K562 (cell line): ENCODE data around the gene PACS2. TPM values are rescaled to one million over a fixed set of nuclear protein-coding genes. Genes with fewer than 3 reads are reported as not detected.
A peak's percentile ranks its signal among the peaks of the same experiment; 100 is the strongest.

Experiments
- CHD2 ChIP-seq: IDR thresholded peaks from 2 replicates; pipeline ENCODE4 v1.6.1; 2011; ENCODE audit warnings: low read depth, low read length
- ELK1 ChIP-seq: sonication (generic); formaldehyde crosslinking; IDR thresholded peaks from 2 replicates; pipeline ENCODE4 v1.8.1; 2022; ENCODE audit warnings: missing genetic modification reagents
- HMGXB4 ChIP-seq: sonication (generic); formaldehyde crosslinking; IDR thresholded peaks from 2 replicates; pipeline ENCODE4 v1.8.1; 2023; ENCODE audit warnings: mild to moderate bottlenecking, missing genetic modification reagents
- MAZ ChIP-seq, 2 experiments: fragments of 450-650 bp in 1 of 2; sonication (generic) in 1 of 2; formaldehyde crosslinking; IDR thresholded peaks in 1 of 2; conservative IDR thresholded peaks in 1 of 2; 2 replicates each; pipeline versions ENCODE4 v1.4.0 to v1.5.0; 2020; ENCODE audit warnings: mild to moderate bottlenecking in 1 of 2, missing genetic modification reagents in 1 of 2
- MIER1 ChIP-seq: fragments of 450-650 bp; IDR thresholded peaks from 2 replicates; pipeline ENCODE4 v1.6.1; 2016; ENCODE audit warnings: antibody characterized with exemption, mild to moderate bottlenecking, low read depth
- POLR2AphosphoS5 ChIP-seq: IDR thresholded peaks from 2 replicates; pipeline ENCODE4 v1.6.1; 2011; ENCODE audit warnings: mild to moderate bottlenecking, low read depth, low read length, moderate library complexity; ENCODE audit not compliant: control insufficient read depth, insufficient read depth
- RBM39 ChIP-seq: fragments of 200-400 bp; formaldehyde crosslinking; optimal IDR thresholded peaks from 2 replicates; pipeline ENCODE3; 2018; ENCODE audit warnings: low read depth, low read length
- SAFB2 ChIP-seq: fragments of 200-400 bp; formaldehyde crosslinking; IDR thresholded peaks from 2 replicates; pipeline ENCODE4 v1.6.1; 2018; ENCODE audit warnings: borderline replicate concordance, low read length, low read depth, moderate library complexity; ENCODE audit not compliant: severe bottlenecking
- SMAD4 ChIP-seq: fragments of 250-450 bp; sonication (Bioruptor Pico); conservative IDR thresholded peaks from 2 replicates; pipeline ENCODE4 v1.8.0; 2021; ENCODE audit warnings: inconsistent platforms, mild to moderate bottlenecking, moderate library complexity
- ZBTB1 ChIP-seq: sonication (generic); formaldehyde crosslinking; IDR thresholded peaks from 2 replicates; pipeline ENCODE4 v1.8.1; 2023; ENCODE audit warnings: missing genetic modification reagents, low read depth, mild to moderate bottlenecking, borderline replicate concordance
- ZNF407 ChIP-seq: fragments of 450-650 bp; IDR thresholded peaks from 2 replicates; pipeline ENCODE4 v1.6.1; 2016; ENCODE audit warnings: low read depth
- ZNF740 ChIP-seq, 3 experiments: fragments of 200-800 bp in 1 of 3; sonication (Bioruptor generic) in 1 of 3; sonication (generic) in 1 of 3; formaldehyde crosslinking in 1 of 3; IDR thresholded peaks; 2 replicates each; pipeline versions ENCODE4 v1.6.1 to v1.8.0; 2016 to 2022; ENCODE audit warnings: mild to moderate bottlenecking in 2 of 3, missing compliant biosample characterization in 2 of 3, missing genetic modification characterization in 2 of 3, missing genetic modification reagents in 1 of 3
- polyA plus RNA-seq, 8 experiments: library from polyadenylated mRNA; depleted of rRNA in 4 of 8; stranded (reverse) in 5 of 8; unstranded in 3 of 8; fragments of >200 nt; fragmentation: Nextera tagmentation in 2 of 8; fragmentation: Illumina TruSeq in 1 of 8; extraction: Ambion mirVana in 2 of 8; extraction: Trizol in 1 of 8; gene quantifications; 2 replicates each; pipeline versions ENCODE4 v1.2.1 to v1.2.3, GENCODE V29; 2011 to 2014; ENCODE audit warnings: inconsistent platforms in 1 of 8, missing spikeins in 1 of 8
- total RNA-seq, 7 experiments: library from RNA; depleted of rRNA in 6 of 7; stranded (reverse); fragments of >200 nt in 6 of 7; fragmentation: Illumina TruSeq in 2 of 7; extraction: Trizol in 2 of 7; gene quantifications; 2 replicates each; pipeline versions ENCODE4 v1.2.1 to v1.2.3, GENCODE V29; 2011 to 2021; ENCODE audit warnings: low replicate concordance in 1 of 7

PACS2 gene
- total and polyA plus RNA-seq, 9 of the 15 experiments (the other 6 are each of a cell fraction or from before 2014, with no cell fraction given): 0.11 to 20.8 (median 9.9) TPM

- TF ChIP-seq HMGXB4 (peak; percentile 83), MIER1 (no peak), POLR2AphosphoS5 (0 out of 2 replicates have a peak, but pooled peaks have one; percentile 8), MAZ (CRISPR knock-in tag; conservative IDR thresholded peaks at IDR 0.05 in 1 of 2, IDR thresholded peaks at IDR 0.05 in 1 of 2) (peak in 1 of 2 experiments; percentile 47; a peak in 1 of 4 replicates), ELK1 (no peak), ZNF407 (no peak), ZBTB1 (CRISPR knock-in tag) (peak; percentile 20; the same call in 1 of the 2 replicates), RBM39 (no peak), CHD2 (peak; percentile 93), ZNF740 (CRISPR knock-in tag; IDR thresholded peaks at IDR 0.05) (no peak), ZNF740 (tag; IDR thresholded peaks at IDR 0.05) (no peak), SAFB2 (no peak), SMAD4 (CRISPR knock-in tag) (peak; percentile 61; the same call in 1 of the 2 replicates)
Observed at GRCh38 chr14:105300542-105301102, 13.9 kb upstream of the PACS2 start, which contains the start of gene BRF1 (continued).
